H7 (cell line): ENCODE measurements around the gene RRP1B. TPM values are rescaled to one million over a fixed set of nuclear protein-coding genes. Genes with fewer than 3 reads are reported as not detected.
"Not testable (repeated sequence)": the region's sequence is repeated elsewhere in the genome, so short reads cannot be mapped to it uniquely, and the experiment has no call there.

Experiments used
- DNase-seq: peaks from one replicate; pipeline ENCODE4 v3.0.0; 2012
- H3K27me3 ChIP-seq: 2 replicates; pipeline ENCODE4 v1.6.0; 2011; ENCODE audit warnings: mild to moderate bottlenecking, low read length; ENCODE audit not compliant: control insufficient read depth, insufficient read depth
- H3K36me3 ChIP-seq: replicated peaks from 2 replicates; pipeline ENCODE4 v1.5.1; 2011; ENCODE audit warnings: low read length; ENCODE audit not compliant: control insufficient read depth, insufficient read depth
- H3K4me3 ChIP-seq: 2 replicates; pipeline ENCODE4 v1.5.1; 2011; ENCODE audit warnings: low read depth, mild to moderate bottlenecking, control low read depth, low read length, moderate library complexity; ENCODE audit not compliant: insufficient read depth
- total RNA-seq: library from RNA; depleted of rRNA; stranded (reverse); fragments of >200 nt; shearing (Covaris generic); gene quantifications from 2 replicates; pipeline ENCODE4 v1.2.3, GENCODE V29; 2014; rRNA removed

Gene RRP1B
- total RNA-seq = 63.9 and 70.1 TPM in 2 replicates

GRCh38 chr21:43659136-43660000 lies at the start of gene RRP1B, which contains the start of gene HSF2BP:
Gene RRP1B (plus strand): TSS chr21:43659560. CDS start chr21:43659665, 105 bp downstream.
Gene HSF2BP (minus strand): TSS chr21:43659488. CDS start chr21:43658096, 1,392 bp downstream.
- Histone ChIP-seq H3K27me3 (no peaks in the 10 kb centered on the region), H3K4me3 (peak within 1 kb of the TSS; percentile 98), H3K36me3 (peaks cover 7% of the 10 kb centered on the region)
- peak; percentile 97 for DNase-seq

- Histone ChIP-seq H3K36me3 (no peaks in the 10 kb centered on the region), H3K27me3 (no peaks in the 10 kb centered on the region), H3K4me3 (no peak overlapping the region)
- DNase-seq = peak; percentile 72
Observed at GRCh38 chr21:43611598-43612369, 47.6 kb upstream of the RRP1B start.

- no peaks in the 10 kb centered on the region for H3K27me3 ChIP-seq
- DNase-seq = no peak
- H3K36me3 ChIP-seq = no peaks in the 10 kb centered on the region
Observed at GRCh38 chr21:43613755-43614638, 45.4 kb upstream of the RRP1B start.

GRCh38 chr21:43614839-43615238 lies 44.5 kb upstream of the RRP1B start:
- Histone ChIP-seq H3K27me3 (no peaks in the 10 kb centered on the region), H3K4me3 (no peak overlapping the region), H3K36me3 (no peaks in the 10 kb centered on the region)
- no peak for DNase-seq

More at GRCh38 chr21:43613755-43614638, 45.4 kb upstream of the RRP1B start:
- H3K4me3 ChIP-seq = no peak overlapping the region

- not testable (repeated sequence) for H3K27me3 ChIP-seq, H3K4me3 ChIP-seq, DNase-seq, H3K36me3 ChIP-seq
Observed at GRCh38 chr21:43616861-43617260, 42.5 kb upstream of the RRP1B start.

GRCh38 chr21:43618940-43619339 lies 40.4 kb upstream of the RRP1B start:
- Histone ChIP-seq H3K36me3 (no peaks in the 10 kb centered on the region), H3K27me3 (no peaks in the 10 kb centered on the region), H3K4me3 (no peak overlapping the region)
- DNase-seq = no peak

- DNase-seq = no peak
- Histone ChIP-seq H3K27me3 (no peaks in the 10 kb centered on the region), H3K4me3 (no peak overlapping the region), H3K36me3 (no peaks in the 10 kb centered on the region)
Observed at GRCh38 chr21:43619344-43619743, 40.0 kb upstream of the RRP1B start.

GRCh38 chr21:43619856-43620255 lies 39.5 kb upstream of the RRP1B start:
- H3K36me3 ChIP-seq = no peaks in the 10 kb centered on the region
- no peaks in the 10 kb centered on the region for H3K27me3 ChIP-seq
- no peak overlapping the region for H3K4me3 ChIP-seq
- no peak for DNase-seq

GRCh38 chr21:43622796-43623195 lies 36.6 kb upstream of the RRP1B start:
- Histone ChIP-seq H3K27me3 (no peaks in the 10 kb centered on the region), H3K36me3 (no peaks in the 10 kb centered on the region), H3K4me3 (no peak overlapping the region)
- no peak for DNase-seq

- DNase-seq = no peak
- no peaks in the 10 kb centered on the region for H3K36me3 ChIP-seq
- H3K27me3 ChIP-seq = no peaks in the 10 kb centered on the region
- H3K4me3 ChIP-seq = no peak overlapping the region
Observed at GRCh38 chr21:43623588-43623987, 35.8 kb upstream of the RRP1B start.

- H3K27me3 ChIP-seq = no peaks in the 10 kb centered on the region
- DNase-seq = no peak
- H3K36me3 ChIP-seq = no peaks in the 10 kb centered on the region
- H3K4me3 ChIP-seq = no peak overlapping the region
Observed at GRCh38 chr21:43624339-43624738, 35.0 kb upstream of the RRP1B start.

GRCh38 chr21:43626390-43626789 lies 33.0 kb upstream of the RRP1B start:
- no peak for DNase-seq
- H3K4me3 ChIP-seq = no peak overlapping the region
- no peaks in the 10 kb centered on the region for H3K27me3 ChIP-seq
- no peaks in the 10 kb centered on the region for H3K36me3 ChIP-seq

- no peaks in the 10 kb centered on the region for H3K36me3 ChIP-seq
- no peaks in the 10 kb centered on the region for H3K27me3 ChIP-seq
- DNase-seq = no peak
- H3K4me3 ChIP-seq = no peak overlapping the region
Observed at GRCh38 chr21:43627527-43627926, 31.8 kb upstream of the RRP1B start.

GRCh38 chr21:43631411-43632107 lies 27.8 kb upstream of the RRP1B start:
- DNase-seq = no peak
- no peaks in the 10 kb centered on the region for H3K27me3 ChIP-seq
- H3K4me3 ChIP-seq = no peak overlapping the region
- no peaks in the 10 kb centered on the region for H3K36me3 ChIP-seq
